WTC11 (cell line): Measurements from ENCODE around the gene B4GALT3. TPM values are rescaled to one million over a fixed set of nuclear protein-coding genes. Genes with fewer than 3 reads are reported as not detected.

Source experiments
- ATAC-seq: fragments of 200-7000 bp; cut with Tn5 transposase; 2 replicates; pipeline ENCODE4 v1.10.0; 2021; ENCODE audit warnings: mild to moderate bottlenecking, moderate library complexity
- CTCF ChIA-PET: fragments of 300-600 bp; sonication (Branson Sonifier 250); formaldehyde crosslinking; loops from one replicate; lab custom pipeline; 2021; ENCODE audit warnings: antibody characterized with exemption; lab: Charles Lee
- POLR2A ChIA-PET: fragments of 350-600 bp; sonication (Branson Sonifier 250); formaldehyde crosslinking; loops from one replicate; lab custom pipeline; 2021; ENCODE audit warnings: antibody characterized with exemption; lab: Charles Lee
- DNase-seq: peaks from one replicate; pipeline ENCODE4 v3.0.0; 2021; ENCODE audit warnings: low spot score
- H3K27ac Mint-ChIP-seq: 2 replicates; pipeline ENCODE4 v1.8.0; 2021; ENCODE audit warnings: mixed read lengths
- H3K27me3 Mint-ChIP-seq: 2 replicates; pipeline ENCODE4 v1.8.0; 2021; ENCODE audit warnings: low read depth, mild to moderate bottlenecking, moderate library complexity, mixed read lengths
- H3K36me3 Mint-ChIP-seq: 2 replicates; pipeline ENCODE4 v1.8.0; 2021; ENCODE audit warnings: mixed read lengths
- H3K4me1 Mint-ChIP-seq: 2 replicates; pipeline ENCODE4 v1.8.0; 2022; ENCODE audit warnings: mixed read lengths
- H3K4me3 Mint-ChIP-seq: 2 replicates; pipeline ENCODE4 v1.8.0; 2021; ENCODE audit warnings: mild to moderate bottlenecking, moderate library complexity, mixed read lengths
- H3K9me3 Mint-ChIP-seq: 2 replicates; pipeline ENCODE4 v1.8.0; 2021; ENCODE audit warnings: mixed read lengths
- ATF1 ChIP-seq: sonication (generic); formaldehyde crosslinking; IDR thresholded peaks from 2 replicates; pipeline ENCODE4 v1.8.1; 2023; ENCODE audit warnings: mild to moderate bottlenecking, moderate library complexity, missing genetic modification reagents
- CTCF ChIP-seq: fragments of 200-600 bp; IDR thresholded peaks from 2 replicates; pipeline ENCODE4 v1.8.0; 2022; ENCODE audit warnings: antibody characterized with exemption
- ESRRA ChIP-seq: sonication (generic); formaldehyde crosslinking; IDR thresholded peaks from 2 replicates; pipeline ENCODE4 v1.8.1; 2022; ENCODE audit warnings: mild to moderate bottlenecking, missing genetic modification reagents, borderline replicate concordance
- JAZF1 ChIP-seq: fragments of 250-450 bp; sonication (Bioruptor Pico); IDR thresholded peaks from 2 replicates; pipeline ENCODE4 v1.9.0; 2021; ENCODE audit warnings: moderate library complexity, mild to moderate bottlenecking, inconsistent platforms
- KAT7 ChIP-seq: sonication (generic); formaldehyde crosslinking; IDR thresholded peaks from 2 replicates; pipeline ENCODE4 v1.8.1; 2023; ENCODE audit warnings: missing genetic modification reagents, mild to moderate bottlenecking, borderline replicate concordance
- MYBL2 ChIP-seq: sonication (generic); formaldehyde crosslinking; IDR thresholded peaks from 2 replicates; pipeline ENCODE4 v1.8.1; 2023; ENCODE audit warnings: mild to moderate bottlenecking, moderate library complexity, missing genetic modification reagents
- NFATC4 ChIP-seq: fragments of 250-450 bp; sonication (Bioruptor Pico); IDR thresholded peaks from 2 replicates; pipeline ENCODE4 v1.9.0; 2021; ENCODE audit warnings: mild to moderate bottlenecking
- PREB ChIP-seq: sonication (generic); formaldehyde crosslinking; IDR thresholded peaks from 2 replicates; pipeline ENCODE4 v1.8.1; 2022; ENCODE audit warnings: mild to moderate bottlenecking, missing genetic modification reagents, moderate library complexity, borderline replicate concordance
- RELA ChIP-seq: sonication (generic); formaldehyde crosslinking; IDR thresholded peaks from 2 replicates; pipeline ENCODE4 v1.8.1; 2022; ENCODE audit warnings: missing genetic modification reagents, mild to moderate bottlenecking, borderline replicate concordance
- TP53 ChIP-seq: sonication (generic); formaldehyde crosslinking; IDR thresholded peaks from 2 replicates; pipeline ENCODE4 v1.8.1; 2023; ENCODE audit warnings: mild to moderate bottlenecking, missing genetic modification reagents
- USF2 ChIP-seq: sonication (generic); formaldehyde crosslinking; IDR thresholded peaks from 2 replicates; pipeline ENCODE4 v1.8.1; 2023; ENCODE audit warnings: mild to moderate bottlenecking, missing genetic modification reagents, moderate library complexity
- ZNF219 ChIP-seq: sonication (generic); formaldehyde crosslinking; IDR thresholded peaks from 2 replicates; pipeline ENCODE4 v1.8.0; 2023; ENCODE audit warnings: missing genetic modification reagents, mild to moderate bottlenecking, borderline replicate concordance
- ZNF232 ChIP-seq: sonication (generic); formaldehyde crosslinking; IDR thresholded peaks from 2 replicates; pipeline ENCODE4 v1.8.0; 2022; ENCODE audit warnings: mild to moderate bottlenecking, missing genetic modification reagents
- total RNA-seq: library from RNA; stranded (reverse); gene quantifications from 3 replicates; pipeline ENCODE4 v1.2.3, GENCODE V29; 2021

The B4GALT3 gene
- total RNA-seq, 1 experiment from 2014 or later: 40.1 TPM

- no peak for TF ChIP-seq PREB
- TF ChIP-seq JAZF1 (CRISPR knock-in tag): no peak
- TF ChIP-seq TP53 (CRISPR knock-in tag): no peak
- no peak for TF ChIP-seq RELA
Observed at GRCh38 chr1:161217831-161218230, 40.5 kb upstream of the B4GALT3 start (continued).

GRCh38 chr1:161216945-161217712 lies 39.8 kb upstream of the B4GALT3 start:
- Mint-ChIP-seq H3K27me3 (no peaks in the 10 kb centered on the region), H3K4me1 (peaks cover 33% of the 10 kb centered on the region), H3K9me3 (no peaks in the 10 kb centered on the region), H3K4me3 (no peak overlapping the region), H3K27ac (no peak overlapping the region), H3K36me3 (peaks cover 27% of the 10 kb centered on the region)
- POLR2A ChIA-PET: interaction anchor here (0.5 to 1.4 kb wide), 2 partner anchors 9 to 164 kb away, joined by 5 to 7 read pairs; partner anchors contain the start of gene TOMM40L
- DNase-seq (no peak), ATAC-seq (no peak)
- TF ChIP-seq JAZF1 (CRISPR knock-in tag) (no peak), RELA (no peak)
- CTCF ChIA-PET: interaction anchor here (1.2 to 3.5 kb wide), 4 partner anchors 8 to 89 kb away, joined by 4 to 29 read pairs (median 6); partner anchors contain the start of gene TOMM40L

- no peak within 1 kb of the TSS for H3K4me3 Mint-ChIP-seq
- H3K9me3 Mint-ChIP-seq: no peaks in the 10 kb centered on the region
- DNase-seq: no peak
- CTCF ChIA-PET: interaction anchor here (0.8 to 3.5 kb wide), 2 partner anchors 10 to 91 kb away, joined by 3 to 29 read pairs; partner anchors contain the start of gene TOMM40L
- H3K27ac Mint-ChIP-seq: peak within 1 kb of the TSS; percentile 50
- no peaks in the 10 kb centered on the region; the same call in 1 of the 2 replicates for H3K27me3 Mint-ChIP-seq
- TF ChIP-seq USF2 (CRISPR knock-in tag): no peak
- TF ChIP-seq NFATC4: 0 out of 2 replicates have a peak, but pooled peaks have one; percentile 18
- TF ChIP-seq, all 79 proteins: peak for 1
- peaks cover 42% of the 10 kb centered on the region for H3K36me3 Mint-ChIP-seq
- POLR2A ChIA-PET: no interaction called here
- H3K4me1 Mint-ChIP-seq: peaks cover 34% of the 10 kb centered on the region
- ATAC-seq: no peak
Observed at GRCh38 chr1:161215076-161215475, 37.8 kb upstream of the B4GALT3 start, which contains the start of gene FCER1G. Gene FCER1G (plus strand): TSS chr1:161215295. CDS start chr1:161215322, 27 bp downstream.

- Mint-ChIP-seq H3K27ac (no peak overlapping the region), H3K27me3 (no peaks in the 10 kb centered on the region; the same call in 1 of the 2 replicates), H3K4me3 (no peak overlapping the region), H3K36me3 (peaks cover 45% of the 10 kb centered on the region), H3K4me1 (peaks cover 32% of the 10 kb centered on the region), H3K9me3 (no peaks in the 10 kb centered on the region)
- ChIA-PET POLR2A (no interaction called here), CTCF (no interaction called here)
- no peak for TF ChIP-seq ZNF219 (CRISPR knock-in tag)
- no peak for TF ChIP-seq ESRRA (CRISPR knock-in tag)
- TF ChIP-seq KAT7: no peak
- TF ChIP-seq MYBL2 (CRISPR knock-in tag): no peak
- ATAC-seq: no peak
- DNase-seq: no peak
Observed at GRCh38 chr1:161214369-161214768, 37.1 kb upstream of the B4GALT3 start.

- TF ChIP-seq CTCF (peak; percentile 81), ZNF232 (CRISPR knock-in tag) (0 out of 2 replicates have a peak, but pooled peaks have one; percentile 20), ATF1 (no peak)
- Mint-ChIP-seq H3K27me3 (no peaks in the 10 kb centered on the region; the same call in 1 of the 2 replicates), H3K27ac (peak overlapping the region; percentile 93), H3K4me1 (peaks cover 6% of the 10 kb centered on the region), H3K9me3 (no peaks in the 10 kb centered on the region), H3K36me3 (peaks cover 65% of the 10 kb centered on the region), H3K4me3 (no peak overlapping the region)
- POLR2A ChIA-PET: no interaction called here
- ATAC-seq (peak; percentile 98), DNase-seq (peak; percentile 91)
- CTCF ChIA-PET: interaction anchor here (1.1 to 2.3 kb wide), 5 partner anchors 12 to 172 kb away, joined by 3 to 15 read pairs (median 6); partner anchors contain the start of genes ADAMTS4 and TOMM40L
Observed at GRCh38 chr1:161209790-161210409, 32.6 kb upstream of the B4GALT3 start.
